ENCODE measurements around the gene TOR1A.

- TF ChIP-seq EZH2 (IDR thresholded peaks at IDR 0.05; ENCODE audit: low read length, unreplicated experiment) (no peak), CTCF (conservative IDR thresholded peaks at IDR 0.05; ENCODE audit: low read depth, low read length) (no peak), EZH2phosphoT487 (IDR thresholded peaks at IDR 0.05; ENCODE audit: borderline replicate concordance, low read length) (no peak)
These were observed 20.9 kb downstream of the TOR1A start, which contains the start of gene TOR1B for GRCh38 chr9:129802833-129803675.

Measured in PC-3 (cell line).